GM21423 (cell line): Measurements from ENCODE around the gene SRXN1.

Experiments
- ATAC-seq: cut with Tn5 transposase; IDR thresholded peaks from one replicate; pipeline ENCODE4 v1.9.1; 2021; ENCODE audit warnings: mild to moderate bottlenecking, moderate library complexity; ENCODE audit not compliant: unreplicated experiment

Gene SRXN1

GRCh38 chr20:675453-676314 lies 22.7 kb upstream of the SRXN1 start, which contains the start of gene SCRT2:
Gene SCRT2 (minus strand): TSS chr20:675802. CDS start chr20:675601, 201 bp downstream.
- no peak for ATAC-seq

GRCh38 chr20:675033-675452 lies 22.0 kb upstream of the SRXN1 start:
- no peak for ATAC-seq

- ATAC-seq: no peak
Observed at GRCh38 chr20:673603-674001, 20.6 kb upstream of the SRXN1 start.

GRCh38 chr20:672963-673602 lies 20.1 kb upstream of the SRXN1 start:
- ATAC-seq: no peak

- no peak for ATAC-seq
Observed at GRCh38 chr20:671252-672030, 18.4 kb upstream of the SRXN1 start.

- no peak for ATAC-seq
Observed at GRCh38 chr20:669573-669972, 16.6 kb upstream of the SRXN1 start.

GRCh38 chr20:668638-669037 lies 15.6 kb upstream of the SRXN1 start:
- no peak for ATAC-seq

- no peak for ATAC-seq
Observed at GRCh38 chr20:668050-668449, 15.1 kb upstream of the SRXN1 start.

GRCh38 chr20:667351-668034 lies 14.5 kb upstream of the SRXN1 start:
- no peak for ATAC-seq

- ATAC-seq: no peak
Observed at GRCh38 chr20:666877-667276, 13.9 kb upstream of the SRXN1 start.

- no peak for ATAC-seq
Observed at GRCh38 chr20:665276-665675, 12.3 kb upstream of the SRXN1 start.

- no peak for ATAC-seq
Observed at GRCh38 chr20:664576-664975, 11.6 kb upstream of the SRXN1 start.

GRCh38 chr20:664151-664550 lies 11.2 kb upstream of the SRXN1 start:
- no peak for ATAC-seq

- ATAC-seq: no peak
Observed at GRCh38 chr20:663315-664090, 10.5 kb upstream of the SRXN1 start.

GRCh38 chr20:662277-663192 lies 9.5 kb upstream of the SRXN1 start:
- ATAC-seq: no peak

- no peak for ATAC-seq
Observed at GRCh38 chr20:661474-662270, 8.7 kb upstream of the SRXN1 start.

GRCh38 chr20:658731-659291 lies 5.8 kb upstream of the SRXN1 start:
- no peak for ATAC-seq

- no peak for ATAC-seq
Observed at GRCh38 chr20:658202-658601, 5.2 kb upstream of the SRXN1 start.
